GM12892 (cell line): ENCODE data around the gene MLPH.

ENCODE experiments used
- POLR2A ChIP-seq: IDR thresholded peaks from 2 replicates; pipeline ENCODE4 v1.6.1; 2011; ENCODE audit warnings: low read depth, low read length, control low read depth
- POLR2AphosphoS5 ChIP-seq: IDR thresholded peaks from 2 replicates; pipeline ENCODE4 v1.6.1; 2011; ENCODE audit warnings: low read depth, low read length, control low read depth
- TAF1 ChIP-seq: IDR thresholded peaks from 2 replicates; pipeline ENCODE4 v1.6.1; 2011; ENCODE audit warnings: low read depth, mild to moderate bottlenecking, control low read depth, low read length, borderline replicate concordance

DNA sequence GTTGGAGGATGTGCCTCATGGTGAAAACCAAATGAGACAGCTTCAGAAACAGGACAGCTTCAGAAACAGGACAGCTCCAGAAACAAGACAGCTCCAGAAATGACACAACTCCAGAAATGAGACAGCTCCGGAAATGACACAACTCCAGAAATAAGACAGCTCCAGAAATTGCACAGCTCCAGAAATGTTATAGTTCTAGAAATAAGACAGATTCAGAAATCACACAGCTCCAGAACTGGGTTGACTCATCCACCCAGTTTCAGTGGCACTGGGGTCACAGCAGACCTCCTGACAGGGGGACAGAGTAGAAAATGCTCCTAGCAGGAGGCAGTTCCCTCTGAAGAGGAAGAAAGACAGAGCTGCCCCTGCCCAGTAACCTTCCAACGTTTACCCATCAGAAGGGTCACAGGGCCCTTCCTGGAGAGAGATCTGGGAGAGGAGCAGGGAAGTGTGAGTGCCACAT lies 46.2 kb upstream of the MLPH start:
- TF ChIP-seq POLR2AphosphoS5 (no peak), POLR2A (no peak), TAF1 (no peak)
